Liver (tissue), 9 donors: ENCODE measurements around the gene CPZ. TPM values are rescaled to one million over a fixed set of nuclear protein-coding genes. Genes with fewer than 3 reads are reported as not detected.

Experiments
- DNase-seq: peaks from one replicate; pipeline ENCODE4 v3.0.0-alpha.2; 2017; ENCODE audit warnings: low spot score
- H3K27ac ChIP-seq, 2 donors: one replicate each; pipeline ENCODE4 v1.7.0; 2013; ENCODE audit warnings: inconsistent platforms in 2 of 2, low read length in 2 of 2, control low read depth in 1 of 2, low read depth in 1 of 2, mild to moderate bottlenecking in 1 of 2
- H3K27me3 ChIP-seq, 4 donors: one replicate each; pipeline versions ENCODE4 v1.6.1 to v1.7.0; 2013; ENCODE audit warnings: low read length in 3 of 4, inconsistent platforms in 1 of 4, mild to moderate bottlenecking in 1 of 4, moderate library complexity in 1 of 4; ENCODE audit not compliant: control insufficient read depth in 4 of 4, insufficient read depth in 4 of 4
- H3K36me3 ChIP-seq, 4 donors: one replicate each; pipeline versions ENCODE4 v1.6.1 to v1.7.0; 2013; ENCODE audit warnings: low read length in 3 of 4, mild to moderate bottlenecking in 3 of 4, low read depth in 1 of 4, moderate library complexity in 1 of 4; ENCODE audit not compliant: control insufficient read depth in 4 of 4, insufficient read depth in 3 of 4
- H3K4me1 ChIP-seq, 4 donors: one replicate each; pipeline versions ENCODE4 v1.6.1 to v1.7.0; 2013; ENCODE audit warnings: low read length in 3 of 4, mild to moderate bottlenecking in 3 of 4, moderate library complexity in 1 of 4; ENCODE audit not compliant: control insufficient read depth in 4 of 4, insufficient read depth in 4 of 4
- H3K4me3 ChIP-seq, 3 donors: one replicate each; pipeline versions ENCODE4 v1.6.1 to v1.7.0; 2013; ENCODE audit warnings: low read length in 3 of 3, control low read depth in 1 of 3, low read depth in 1 of 3, mild to moderate bottlenecking in 1 of 3
- H3K9ac ChIP-seq, 2 donors: one replicate each; pipeline ENCODE4 v1.7.0; 2013; ENCODE audit warnings: low read length in 2 of 2, mild to moderate bottlenecking in 2 of 2, moderate library complexity in 2 of 2, control low read depth in 1 of 2, low read depth in 1 of 2
- H3K9me3 ChIP-seq, 4 donors: one replicate each; pipeline versions ENCODE4 v1.6.1 to v1.7.0; 2013; ENCODE audit warnings: low read length in 3 of 4; ENCODE audit not compliant: control insufficient read depth in 4 of 4
- CTCF ChIP-seq: fragments of 150-350 bp; IDR thresholded peaks from 2 replicates; pipeline ENCODE4 v1.5.1; 2017; ENCODE audit warnings: improper control_type of control experiment, low read depth, low read length; ENCODE audit not compliant: missing input control
- FOXA1 ChIP-seq: IDR thresholded peaks from 2 replicates; pipeline ENCODE4 v1.6.1; 2016; ENCODE audit warnings: antibody characterized with exemption
- FOXA2 ChIP-seq: IDR thresholded peaks from 2 replicates; pipeline ENCODE4 v1.6.1; 2016; ENCODE audit warnings: antibody characterized with exemption
- GABPA ChIP-seq, 2 donors: IDR thresholded peaks in 1 of 2; conservative IDR thresholded peaks in 1 of 2; 2 replicates each; pipeline ENCODE4 v1.6.1; 2016; ENCODE audit warnings: antibody characterized with exemption in 2 of 2, mild to moderate bottlenecking in 1 of 2, moderate library complexity in 1 of 2
- HNF4A ChIP-seq, 2 donors: conservative IDR thresholded peaks; 2 replicates each; pipeline ENCODE4 v1.6.1; 2016; ENCODE audit warnings: antibody characterized with exemption in 2 of 2, mild to moderate bottlenecking in 2 of 2
- HNF4G ChIP-seq: IDR thresholded peaks from 2 replicates; pipeline ENCODE4 v1.6.1; 2016; ENCODE audit warnings: antibody characterized with exemption
- MAX ChIP-seq: IDR thresholded peaks from 2 replicates; pipeline ENCODE4 v1.6.1; 2016; ENCODE audit warnings: antibody characterized with exemption
- NR2F2 ChIP-seq: IDR thresholded peaks from 2 replicates; pipeline ENCODE4 v1.6.1; 2016; ENCODE audit warnings: antibody characterized with exemption
- RAD21 ChIP-seq, 2 donors: IDR thresholded peaks; 2 replicates each; pipeline ENCODE4 v1.6.1; 2016; ENCODE audit warnings: antibody characterized with exemption in 2 of 2, mild to moderate bottlenecking in 2 of 2
- REST ChIP-seq: IDR thresholded peaks from 2 replicates; pipeline ENCODE4 v1.6.1; 2016; ENCODE audit warnings: antibody characterized with exemption, mild to moderate bottlenecking
- RXRA ChIP-seq, 2 donors: IDR thresholded peaks; 2 replicates each; pipeline ENCODE4 v1.6.1; 2017 to 2018; ENCODE audit warnings: antibody characterized with exemption in 2 of 2, mild to moderate bottlenecking in 1 of 2
- TAF1 ChIP-seq: conservative IDR thresholded peaks from 2 replicates; pipeline ENCODE4 v1.6.1; 2016; ENCODE audit warnings: antibody characterized with exemption, mild to moderate bottlenecking
- YY1 ChIP-seq: IDR thresholded peaks from 2 replicates; pipeline ENCODE4 v1.6.1; 2016; ENCODE audit warnings: antibody characterized with exemption, mild to moderate bottlenecking
- ZBTB33 ChIP-seq: IDR thresholded peaks from 2 replicates; pipeline ENCODE4 v1.6.1; 2016; ENCODE audit warnings: antibody characterized with exemption
- WGBS: extraction: QIAGEN DNeasy Blood & Tissue Kit; methylation state at CpG from one replicate; pipeline ENCODE4 v1.1.7; 2013; 5-methylcytosine and 5-hydroxymethylcytosine counted together
- polyA plus RNA-seq, 2 donors: library from polyadenylated mRNA; stranded (reverse) in 1 of 2; unstranded in 1 of 2; fragments of 200-250 nt in 1 of 2; fragments of >200 nt in 1 of 2; fragmentation: Nextera tagmentation in 1 of 2; extraction: Ambion mirVana in 1 of 2; gene quantifications; one replicate each; pipeline versions ENCODE4 v1.2.1 to v1.2.3, GENCODE V29; 2013 to 2015
- total RNA-seq, 2 donors: library from RNA; depleted of rRNA; stranded (reverse); fragments of >200 nt; gene quantifications; one replicate each; pipeline ENCODE4 v1.2.3, GENCODE V29; 2014
- donor health status: healthy.
- donor health status: healthy.
- donor health status: healthy.
- donor health status: healthy.
- donor health status: healthy.

The CPZ gene
- total and polyA plus RNA-seq, 4 donors = 0.51 to 1.8 (median 1.4) TPM

GRCh38 chr4:8593264-8594096, 915 bp downstream of the CPZ start:
- 37% methylated on average over 24 of the region's 24 CpGs for WGBS
- no peak overlapping the region for H3K4me3 ChIP-seq

GRCh38 chr4:8594097-8595038, 1.8 kb downstream of the CPZ start:
- Histone ChIP-seq H3K4me1 (peaks cover 0 to 12% (median 0%) of the 10 kb centered on the region in 4 donors), H3K27ac (no peak overlapping the region), H3K9ac (no peak overlapping the region), H3K36me3 (no peaks in the 10 kb centered on the region), H3K4me3 (no peak overlapping the region), H3K9me3 (no peaks in the 10 kb centered on the region), H3K27me3 (peaks cover 0 to 5% (median 3%) of the 10 kb centered on the region in 4 donors)
- 62% methylated on average over 24 of the region's 24 CpGs for WGBS
- no peak for DNase-seq
- TF ChIP-seq HNF4G (no peak), RXRA (IDR thresholded peaks at IDR 0.05) (peak in 1 of 2 donors; percentile 9), REST (peak; percentile 25), YY1 (no peak), HNF4A (conservative IDR thresholded peaks at IDR 0.05) (no peak), CTCF (peak; percentile 57), RAD21 (IDR thresholded peaks at IDR 0.05) (peak; percentile 78 to 86), FOXA2 (no peak), NR2F2 (peak; percentile 51)

More at GRCh38 chr4:8593264-8594096, 915 bp downstream of the CPZ start:
- Histone ChIP-seq H3K27ac (no peak overlapping the region), H3K9me3 (no peaks in the 10 kb centered on the region), H3K4me1 (peaks cover 0 to 12% (median 0%) of the 10 kb centered on the region in 4 donors), H3K36me3 (no peaks in the 10 kb centered on the region), H3K27me3 (peaks cover 0 to 5% (median 3%) of the 10 kb centered on the region in 4 donors), H3K9ac (no peak overlapping the region)
- TF ChIP-seq TAF1 (no peak), CTCF (no peak), ZBTB33 (no peak), HNF4A (conservative IDR thresholded peaks at IDR 0.05) (no peak), GABPA (IDR thresholded peaks at IDR 0.05 in 1 of 2, conservative IDR thresholded peaks at IDR 0.05 in 1 of 2) (no peak), FOXA1 (no peak), MAX (no peak)
- DNase-seq = no peak
